H9 (cell line): ENCODE data around the gene TAOK3. TPM values are rescaled to one million over a fixed set of nuclear protein-coding genes. Genes with fewer than 3 reads are reported as not detected.

Experiments used
- DNase-seq: peaks from one replicate; pipeline ENCODE4 v3.0.0-alpha.2; 2017
- H2AFZ ChIP-seq: one replicate; pipeline ENCODE4 v1.6.1; 2013; ENCODE audit warnings: mild to moderate bottlenecking, low read length, control low read depth, moderate library complexity
- H2AK5ac ChIP-seq: 2 replicates; pipeline ENCODE4 v1.6.1; 2013; ENCODE audit warnings: low read length, control low read depth, mixed read lengths; ENCODE audit not compliant: insufficient read length
- H2BK120ac ChIP-seq: one replicate; pipeline ENCODE4 v1.6.1; 2013; ENCODE audit warnings: low read depth, mild to moderate bottlenecking, low read length, control low read depth, inconsistent platforms; ENCODE audit not compliant: poor library complexity, severe bottlenecking
- H2BK12ac ChIP-seq: 2 replicates; pipeline ENCODE4 v1.6.1; 2013; ENCODE audit warnings: low read length, control low read depth, mixed read lengths, low read depth; ENCODE audit not compliant: insufficient read length
- H2BK15ac ChIP-seq: 2 replicates; pipeline ENCODE4 v1.6.1; 2013; ENCODE audit warnings: low read depth, low read length, control low read depth
- H2BK20ac ChIP-seq: one replicate; pipeline ENCODE4 v1.6.1; 2013; ENCODE audit warnings: low read depth, mild to moderate bottlenecking, low read length, control low read depth, inconsistent platforms; ENCODE audit not compliant: poor library complexity, severe bottlenecking
- H2BK5ac ChIP-seq: 2 replicates; pipeline ENCODE4 v1.6.1; 2013; ENCODE audit warnings: low read length, control low read depth, mixed read lengths; ENCODE audit not compliant: insufficient read length
- H3K14ac ChIP-seq: 2 replicates; pipeline ENCODE4 v1.6.1; 2013; ENCODE audit warnings: low read length, control low read depth; ENCODE audit not compliant: insufficient read depth
- H3K18ac ChIP-seq: 2 replicates; pipeline ENCODE4 v1.6.1; 2013; ENCODE audit warnings: low read depth, mild to moderate bottlenecking, mixed read lengths, low read length, control low read depth; ENCODE audit not compliant: insufficient read length
- H3K23ac ChIP-seq: 2 replicates; pipeline ENCODE4 v1.6.1; 2013; ENCODE audit warnings: low read length, control low read depth, mixed read lengths, low read depth; ENCODE audit not compliant: insufficient read length
- H3K23me2 ChIP-seq: 2 replicates; pipeline ENCODE4 v1.6.1; 2013; ENCODE audit warnings: low read depth, mild to moderate bottlenecking, mixed read lengths, low read length, control low read depth; ENCODE audit not compliant: insufficient read length, poor library complexity, severe bottlenecking
- H3K27ac ChIP-seq: 2 replicates; pipeline ENCODE4 v1.5.1; 2013; ENCODE audit warnings: low read length, control low read depth, mixed read lengths, low read depth; ENCODE audit not compliant: insufficient read length
- H3K27me3 ChIP-seq: 2 replicates; pipeline ENCODE4 v1.6.1; 2013; ENCODE audit warnings: low read length, control low read depth, inconsistent platforms; ENCODE audit not compliant: insufficient read depth
- H3K4ac ChIP-seq: 2 replicates; pipeline ENCODE4 v1.6.1; 2013; ENCODE audit warnings: low read depth, mild to moderate bottlenecking, control low read depth, inconsistent platforms, low read length, moderate library complexity
- H3K4me1 ChIP-seq: 2 replicates; pipeline ENCODE4 v1.6.1; 2013; ENCODE audit warnings: low read length, control low read depth, inconsistent platforms; ENCODE audit not compliant: insufficient read depth
- H3K4me2 ChIP-seq: 2 replicates; pipeline ENCODE4 v1.6.1; 2013; ENCODE audit warnings: low read length, control low read depth, mixed read lengths; ENCODE audit not compliant: insufficient read length, insufficient read depth
- H3K56ac ChIP-seq: 2 replicates; pipeline ENCODE4 v1.6.1; 2013; ENCODE audit warnings: low read depth, mild to moderate bottlenecking, mixed read lengths, low read length, control low read depth; ENCODE audit not compliant: insufficient read length
- H3K79me1 ChIP-seq: 2 replicates; pipeline ENCODE4 v1.6.1; 2013; ENCODE audit warnings: low read depth, mild to moderate bottlenecking, moderate library complexity, low read length, control low read depth, inconsistent platforms; ENCODE audit not compliant: insufficient read depth, poor library complexity, severe bottlenecking
- H3K79me2 ChIP-seq: 2 replicates; pipeline ENCODE4 v1.6.1; 2013; ENCODE audit warnings: low read length, control low read depth, inconsistent platforms; ENCODE audit not compliant: insufficient read depth
- H3K9ac ChIP-seq: 2 replicates; pipeline ENCODE4 v1.6.1; 2013; ENCODE audit warnings: low read length, control low read depth, mixed read lengths; ENCODE audit not compliant: insufficient read length; ENCODE audit errors: extremely low read depth
- H3K9me3 ChIP-seq: one replicate; pipeline ENCODE4 v1.6.1; 2013; ENCODE audit warnings: low read depth, low read length, inconsistent platforms; ENCODE audit not compliant: control insufficient read depth
- H3T11ph ChIP-seq: one replicate; pipeline ENCODE4 v1.6.1; 2013; ENCODE audit warnings: mild to moderate bottlenecking, low read length, control low read depth, inconsistent platforms
- H4K20me1 ChIP-seq: one replicate; pipeline ENCODE4 v1.6.1; 2013; ENCODE audit not compliant: control insufficient read depth, insufficient read length, insufficient read depth
- H4K5ac ChIP-seq: 2 replicates; pipeline ENCODE4 v1.6.1; 2013; ENCODE audit warnings: low read depth, mild to moderate bottlenecking, mixed read lengths, low read length, control low read depth; ENCODE audit not compliant: insufficient read length
- H4K8ac ChIP-seq: replicated peaks from 2 replicates; pipeline ENCODE4 v1.6.1; 2013; ENCODE audit warnings: low read length, control low read depth, mixed read lengths, low read depth; ENCODE audit not compliant: insufficient read length
- H4K91ac ChIP-seq: 2 replicates; pipeline ENCODE4 v1.6.1; 2013; ENCODE audit warnings: low read depth, mild to moderate bottlenecking, moderate library complexity, mixed read lengths, low read length, control low read depth; ENCODE audit not compliant: insufficient read length
- H3K27ac Mint-ChIP-seq, 3 experiments: 2 replicates in 2 of 3; 3 replicates in 1 of 3; pipeline ENCODE4 v1.8.0; 2020 to 2021; ENCODE audit warnings: mixed read lengths in 3 of 3, mild to moderate bottlenecking in 1 of 3, moderate library complexity in 1 of 3
- H3K27me3 Mint-ChIP-seq: 2 replicates; pipeline ENCODE4 v1.8.0; 2021; ENCODE audit warnings: low read depth, mild to moderate bottlenecking, moderate library complexity, mixed read lengths
- H3K36me3 Mint-ChIP-seq, 3 experiments: 2 replicates in 2 of 3; 3 replicates in 1 of 3; pipeline ENCODE4 v1.8.0; 2020 to 2021; ENCODE audit warnings: low read depth in 3 of 3, mixed read lengths in 3 of 3; ENCODE audit not compliant: insufficient read depth in 1 of 3
- H3K4me1 Mint-ChIP-seq, 2 experiments: 2 replicates each; pipeline ENCODE4 v1.8.0; 2020; ENCODE audit warnings: mixed read lengths in 2 of 2
- H3K4me3 Mint-ChIP-seq, 2 experiments: 2 replicates in 1 of 2; 3 replicates in 1 of 2; pipeline ENCODE4 v1.8.0; 2020 to 2021; ENCODE audit warnings: mild to moderate bottlenecking in 2 of 2, mixed read lengths in 2 of 2, moderate library complexity in 1 of 2
- H3K9me3 Mint-ChIP-seq, 2 experiments: 2 replicates in 1 of 2; 3 replicates in 1 of 2; pipeline ENCODE4 v1.8.0; 2020; ENCODE audit warnings: mild to moderate bottlenecking in 2 of 2, mixed read lengths in 2 of 2, moderate library complexity in 1 of 2
- CTCF ChIP-seq: fragments of 200-600 bp; sonication (generic); conservative IDR thresholded peaks from 3 replicates; pipeline ENCODE4 v1.8.0; 2021; ENCODE audit warnings: antibody characterized with exemption, mild to moderate bottlenecking
- WGBS: extraction: QIAGEN DNeasy Blood & Tissue Kit; methylation state at CpG from one replicate; pipeline ENCODE4 v1.1.7; 2013; ENCODE audit warnings: missing lambda C conversion rate, low lambda C conversion rate, mixed read lengths; ENCODE audit not compliant: insufficient read length; ENCODE audit errors: extremely low coverage; 5-methylcytosine and 5-hydroxymethylcytosine counted together
- total RNA-seq: library from RNA; stranded (reverse); gene quantifications from 2 replicates; pipeline ENCODE4 v1.2.1, GENCODE V29; 2021

Gene TAOK3
- total RNA-seq, 1 experiment from 2014 or later = 5.2 TPM

- Histone ChIP-seq H2BK12ac (no peak overlapping the region), H2BK20ac (no peak overlapping the region), H3T11ph (no peak overlapping the region), H2BK15ac (no peak overlapping the region), H3K79me1 (no peaks in the 10 kb centered on the region), H3K9me3 (no peaks in the 10 kb centered on the region), H3K14ac (no peak overlapping the region), H4K5ac (no peak overlapping the region), H3K18ac (no peak overlapping the region), H2AK5ac (no peak overlapping the region), H3K27me3 (no peaks in the 10 kb centered on the region), H3K9ac (no peak overlapping the region), H3K23me2 (no peaks in the 10 kb centered on the region), H2AFZ (no peak overlapping the region), H3K79me2 (no peaks in the 10 kb centered on the region), H3K27ac (no peak overlapping the region), H2BK5ac (no peak overlapping the region), H4K91ac (no peak overlapping the region), H3K56ac (no peak overlapping the region), H4K8ac (no peak overlapping the region), H3K4ac (no peak overlapping the region), H3K4me1 (no peaks in the 10 kb centered on the region), H4K20me1 (no peaks in the 10 kb centered on the region), H3K4me2 (no peak overlapping the region), H3K23ac (no peak overlapping the region), H2BK120ac (no peak overlapping the region)
- no peak for TF ChIP-seq CTCF
- Mint-ChIP-seq H3K27me3 (no peaks in the 10 kb centered on the region), H3K4me3 (no peak overlapping the region), H3K36me3 (no peaks in the 10 kb centered on the region), H3K4me1 (peaks cover 3 to 8% of the 10 kb centered on the region in 2 experiments; a peak in 3 of 4 replicates), H3K9me3 (no peaks in the 10 kb centered on the region), H3K27ac (no peak overlapping the region; a peak in 1 of 7 replicates)
- WGBS = no CpG with 5 or more reads among the region's 8 CpGs
- no peak for DNase-seq
These were observed 65.4 kb downstream of the TAOK3 start for GRCh38 chr12:118307069-118307954.
